Kidney (tissue), 14 donors: ENCODE measurements around the gene ACVR1B. TPM values are rescaled to one million over a fixed set of nuclear protein-coding genes. Genes with fewer than 3 reads are reported as not detected.

Experiments used
- DNase-seq, 5 donors: peaks; one replicate each; pipeline ENCODE4 v3.0.0-alpha.2; 2013 to 2020
- FAIRE-seq: peaks from 2 replicates; lab custom pipeline; 2012; peaks lifted over from hg19 to GRCh38; lab: Jason Lieb, UNC
- H3K27ac ChIP-seq, 2 donors: one replicate each; pipeline ENCODE4 v1.7.0; 2013; ENCODE audit warnings: low read depth in 2 of 2, low read length in 2 of 2, inconsistent platforms in 1 of 2
- H3K27me3 ChIP-seq: one replicate; pipeline ENCODE4 v1.7.1; 2013; ENCODE audit warnings: low read length, inconsistent platforms; ENCODE audit not compliant: control insufficient read depth, insufficient read depth
- H3K36me3 ChIP-seq, 3 donors: one replicate each; pipeline versions ENCODE4 v1.7.0 to v1.7.1; 2013; ENCODE audit warnings: low read length in 3 of 3, control low read depth in 1 of 3, inconsistent platforms in 1 of 3; ENCODE audit not compliant: insufficient read depth in 3 of 3, control insufficient read depth in 2 of 3
- H3K4me1 ChIP-seq, 3 donors: one replicate each; pipeline versions ENCODE4 v1.7.0 to v1.7.1; 2013; ENCODE audit warnings: low read length in 3 of 3, inconsistent platforms in 1 of 3, low read depth in 1 of 3; ENCODE audit not compliant: control insufficient read depth in 2 of 3, insufficient read depth in 2 of 3
- H3K4me3 ChIP-seq, 3 donors: one replicate each; pipeline versions ENCODE4 v1.7.0 to v1.8.1; 2013; ENCODE audit warnings: low read length in 3 of 3, control low read depth in 1 of 3, inconsistent platforms in 1 of 3
- H3K9ac ChIP-seq, 3 donors: one replicate each; pipeline versions ENCODE4 v1.7.0 to v1.7.1; 2013; ENCODE audit warnings: low read length in 3 of 3, control low read depth in 1 of 3, inconsistent platforms in 1 of 3
- H3K9me3 ChIP-seq, 3 donors: one replicate each; pipeline versions ENCODE4 v1.7.0 to v1.7.1; 2013; ENCODE audit warnings: low read length in 3 of 3, control low read depth in 1 of 3, inconsistent platforms in 1 of 3; ENCODE audit not compliant: control insufficient read depth in 2 of 3, insufficient read depth in 1 of 3
- CTCF ChIP-seq: IDR thresholded peaks from 3 replicates; pipeline ENCODE4 v1.5.1; 2012; ENCODE audit warnings: mild to moderate bottlenecking, moderate library complexity, borderline replicate concordance; ENCODE audit not compliant: insufficient read depth; ENCODE audit errors: extremely low read depth
- intact Hi-C: fragments of 100-400 bp; cut with DNase I; formaldehyde crosslinking; loops from one replicate; pipeline ENCODE4 v1.11.1; 2022
- polyA plus RNA-seq: library from polyadenylated mRNA; stranded (reverse); fragments of 350-450 nt; fragmentation: Illumina TruSeq; extraction: RNeasy Lipid Tissue Mini Kit (QIAGEN cat#74804); gene quantifications from one replicate; pipeline ENCODE4 v1.2.3, GENCODE V29; 2014; ENCODE audit warnings: low read depth, low replicate concordance; ENCODE audit not compliant: insufficient read depth
- total RNA-seq: library from RNA; stranded (reverse); fragmentation: NEBNext Ultra II Directional; extraction: Animal tissue kit (Norgen Biotek cat#: 25700); gene quantifications from one replicate; pipeline ENCODE4 v1.2.1, GENCODE V29; 2021
- donor health status: control.
- donor health status: control.
- donor health status: control.
- donor health status: control.
- donor health status: control.
- donor health status: DM: yes; HTN: yes; CAD: no.
- donor health status: Normal renal cell carcinoma (clear cell type).

Gene ACVR1B
- total and polyA plus RNA-seq, 2 donors from 2014 or later: 30.6 to 95.5 TPM

- DNase-seq: no peak
- H3K9me3 ChIP-seq: no peaks in the 10 kb centered on the region
- peak overlapping the region in 2 of 3 donors; percentile 13 to 58 for H3K4me3 ChIP-seq
- H3K4me1 ChIP-seq: peaks cover 0 to 9% (median 6%) of the 10 kb centered on the region in 3 donors
- peak overlapping the region in 1 of 3 donors; percentile 69 for H3K9ac ChIP-seq
- no peak for FAIRE-seq
- peak overlapping the region in 1 of 2 donors; percentile 49 for H3K27ac ChIP-seq
- H3K36me3 ChIP-seq: no peaks in the 10 kb centered on the region
- no peaks in the 10 kb centered on the region for H3K27me3 ChIP-seq
- no peak for TF ChIP-seq CTCF
- intact Hi-C loops: loop anchor here (10.0 kb wide), 1 partner anchor 51 kb away; the partner anchor contains the start of gene SMIM41
Measured at GRCh38 chr12:52023976-52024688, 72.6 kb downstream of the ACVR1B start.

- Histone ChIP-seq H3K36me3 (no peaks in the 10 kb centered on the region), H3K4me3 (peak overlapping the region in 2 of 3 donors; percentile 40 to 45), H3K9me3 (no peaks in the 10 kb centered on the region), H3K4me1 (peaks cover 0 to 9% (median 6%) of the 10 kb centered on the region in 3 donors), H3K9ac (peak overlapping the region in 2 of 3 donors; percentile 12), H3K27ac (peak overlapping the region; percentile 83 to 87), H3K27me3 (no peaks in the 10 kb centered on the region)
- no peak for TF ChIP-seq CTCF
- intact Hi-C loops: loop anchor here (10.0 kb wide), 1 partner anchor 50 kb away; the partner anchor contains the start of gene SMIM41
- DNase-seq: peak in 3 of 5 donors; percentile 66 to 77 (median 68)
- FAIRE-seq: no peak
Measured at GRCh38 chr12:52024845-52025230, 73.3 kb downstream of the ACVR1B start.

- H3K9me3 ChIP-seq: no peaks in the 10 kb centered on the region
- no peak for TF ChIP-seq CTCF
- no peak overlapping the region for H3K9ac ChIP-seq
- no peaks in the 10 kb centered on the region for H3K27me3 ChIP-seq
- intact Hi-C loops: loop anchor here (10.0 kb wide), 1 partner anchor 49 kb away; the partner anchor contains the start of gene SMIM41
- H3K4me1 ChIP-seq: peaks cover 0 to 9% (median 6%) of the 10 kb centered on the region in 3 donors
- H3K36me3 ChIP-seq: no peaks in the 10 kb centered on the region
- no peak overlapping the region for H3K4me3 ChIP-seq
- DNase-seq (no peak), FAIRE-seq (no peak)
- H3K27ac ChIP-seq: no peak overlapping the region
Measured at GRCh38 chr12:52026263-52026662, 74.8 kb downstream of the ACVR1B start.
